Suprapubic skin (tissue), 4 donors: Measurements from ENCODE around the gene LRRC18.

Experiments used
- EP300 ChIP-seq: sonication (generic); formaldehyde crosslinking; IDR thresholded peaks from one replicate; pipeline ENCODE4 v1.6.1; 2017; ENCODE audit warnings: antibody characterized with exemption
- POLR2A ChIP-seq, 2 donors: fragments of 450-650 bp; IDR thresholded peaks; one replicate each; pipeline ENCODE4 v1.6.1; 2017; ENCODE audit warnings: antibody characterized with exemption in 2 of 2, mild to moderate bottlenecking in 2 of 2, moderate library complexity in 2 of 2
- POLR2AphosphoS5 ChIP-seq, 3 donors: sonication (generic); formaldehyde crosslinking; IDR thresholded peaks; one replicate each; pipeline ENCODE4 v1.6.1; 2017; ENCODE audit warnings: antibody characterized with exemption in 3 of 3
- TF ChIP-seq, protein P1 (sequence below), 2 donors: fragments of 200-600 bp in 1 of 2; fragments of 450-650 bp in 1 of 2; sonication (generic) in 1 of 2; IDR thresholded peaks; one replicate each; pipeline ENCODE4 v1.5.1; 2016 to 2019; ENCODE audit warnings: antibody characterized with exemption in 2 of 2, mild to moderate bottlenecking in 1 of 2, moderate library complexity in 1 of 2

DNA sequence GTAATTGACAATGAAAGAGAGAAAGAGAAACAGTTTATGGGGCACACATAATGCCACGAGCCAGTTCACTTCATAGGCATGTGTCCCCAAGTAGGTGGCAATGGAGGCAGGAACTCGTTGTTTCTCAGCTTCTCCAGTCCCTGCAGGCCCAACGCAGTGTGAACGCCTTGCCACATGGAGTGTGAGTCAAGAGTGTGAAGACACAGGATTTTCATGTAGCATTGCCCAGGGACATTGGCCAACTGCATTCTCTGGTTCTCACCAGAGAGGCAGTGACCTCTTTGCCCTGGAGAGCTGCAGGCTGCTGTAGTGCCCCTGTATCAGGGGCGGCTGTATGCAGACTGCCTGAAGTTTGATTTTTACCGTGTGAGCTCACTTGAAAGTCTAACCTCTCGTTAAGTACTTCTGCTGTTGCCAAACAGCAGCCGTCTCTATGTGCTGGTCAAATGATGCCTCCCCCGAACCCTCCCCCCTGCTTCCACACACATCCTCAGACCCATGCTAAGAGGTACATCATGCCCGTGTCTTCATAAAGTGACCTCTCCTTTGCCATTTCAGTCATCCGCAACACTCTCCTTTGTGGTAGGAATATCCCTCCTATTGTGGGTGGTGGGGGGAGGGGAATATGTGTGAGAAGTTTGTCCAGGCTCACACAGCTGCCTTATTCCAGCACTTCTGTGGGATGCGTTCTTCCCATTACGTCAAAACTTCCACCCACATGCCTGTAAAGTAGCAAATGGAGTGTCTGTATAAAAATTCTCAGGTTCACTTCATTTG, 12.7 kb downstream of the LRRC18 start:
- TF ChIP-seq, protein P1, sequence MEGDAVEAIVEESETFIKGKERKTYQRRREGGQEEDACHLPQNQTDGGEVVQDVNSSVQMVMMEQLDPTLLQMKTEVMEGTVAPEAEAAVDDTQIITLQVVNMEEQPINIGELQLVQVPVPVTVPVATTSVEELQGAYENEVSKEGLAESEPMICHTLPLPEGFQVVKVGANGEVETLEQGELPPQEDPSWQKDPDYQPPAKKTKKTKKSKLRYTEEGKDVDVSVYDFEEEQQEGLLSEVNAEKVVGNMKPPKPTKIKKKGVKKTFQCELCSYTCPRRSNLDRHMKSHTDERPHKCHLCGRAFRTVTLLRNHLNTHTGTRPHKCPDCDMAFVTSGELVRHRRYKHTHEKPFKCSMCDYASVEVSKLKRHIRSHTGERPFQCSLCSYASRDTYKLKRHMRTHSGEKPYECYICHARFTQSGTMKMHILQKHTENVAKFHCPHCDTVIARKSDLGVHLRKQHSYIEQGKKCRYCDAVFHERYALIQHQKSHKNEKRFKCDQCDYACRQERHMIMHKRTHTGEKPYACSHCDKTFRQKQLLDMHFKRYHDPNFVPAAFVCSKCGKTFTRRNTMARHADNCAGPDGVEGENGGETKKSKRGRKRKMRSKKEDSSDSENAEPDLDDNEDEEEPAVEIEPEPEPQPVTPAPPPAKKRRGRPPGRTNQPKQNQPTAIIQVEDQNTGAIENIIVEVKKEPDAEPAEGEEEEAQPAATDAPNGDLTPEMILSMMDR (IDR thresholded peaks at IDR 0.05): no peak
- no peak for TF ChIP-seq POLR2A (IDR thresholded peaks at IDR 0.05)
- no peak for TF ChIP-seq POLR2AphosphoS5 (IDR thresholded peaks at IDR 0.05)
- TF ChIP-seq EP300: no peak
